HUES64 (cell line): ENCODE data around the gene TNFRSF8.

Source experiments
- H3K27ac ChIP-seq: 2 replicates; pipeline ENCODE4 v1.7.0; 2013; ENCODE audit warnings: low read depth, low read length, inconsistent platforms
- H3K27me3 ChIP-seq: 2 replicates; pipeline ENCODE4 v1.6.1; 2013; ENCODE audit warnings: mild to moderate bottlenecking, low read length; ENCODE audit not compliant: insufficient read depth
- H3K36me3 ChIP-seq: 2 replicates; pipeline ENCODE4 v1.6.1; 2013; ENCODE audit warnings: mild to moderate bottlenecking, low read length; ENCODE audit not compliant: insufficient read depth
- H3K4me1 ChIP-seq: 2 replicates; pipeline ENCODE4 v1.6.1; 2013; ENCODE audit warnings: mild to moderate bottlenecking, low read length, moderate library complexity; ENCODE audit not compliant: insufficient read depth
- H3K4me3 ChIP-seq: 2 replicates; pipeline ENCODE4 v1.5.1; 2013; ENCODE audit warnings: mild to moderate bottlenecking, low read length, moderate library complexity
- H3K9ac ChIP-seq: 2 replicates; pipeline ENCODE4 v1.6.1; 2013; ENCODE audit warnings: mild to moderate bottlenecking, low read depth, low read length
- H3K9me3 ChIP-seq: 2 replicates; pipeline ENCODE4 v1.6.1; 2013; ENCODE audit warnings: low read depth, low read length; ENCODE audit not compliant: insufficient read depth
- WGBS: fragments of 150-250, 120-280 bp; methylation state at CpG from one replicate; pipeline ENCODE4 v1.1.7; 2013; ENCODE audit warnings: missing lambda C conversion rate; 5-methylcytosine and 5-hydroxymethylcytosine counted together

The TNFRSF8 gene

DNA sequence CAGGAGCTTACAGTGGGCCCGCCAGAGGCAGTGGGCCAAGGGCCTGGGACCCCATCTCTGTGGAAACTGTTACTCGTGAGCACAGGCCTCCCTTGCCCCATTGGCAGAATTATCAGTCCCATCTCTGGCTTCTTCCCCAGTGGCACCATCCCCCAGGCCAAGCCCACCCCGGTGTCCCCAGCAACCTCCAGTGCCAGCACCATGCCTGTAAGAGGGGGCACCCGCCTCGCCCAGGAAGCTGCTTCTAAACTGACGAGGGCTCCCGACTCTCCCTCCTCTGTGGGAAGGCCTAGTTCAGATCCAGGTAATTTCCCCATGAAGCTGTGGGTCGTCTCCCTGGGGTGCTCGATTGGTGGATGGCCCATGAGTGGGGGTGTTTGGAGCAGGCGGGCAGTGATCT, 46.8 kb downstream of the TNFRSF8 start:
- Histone ChIP-seq H3K4me1 (no peaks in the 10 kb centered on the region), H3K27ac (no peak overlapping the region), H3K4me3 (no peak overlapping the region), H3K27me3 (no peaks in the 10 kb centered on the region), H3K9ac (no peak overlapping the region), H3K36me3 (peaks cover 33% of the 10 kb centered on the region), H3K9me3 (no peaks in the 10 kb centered on the region)
- WGBS: 92% methylated on average over 10 of the region's 10 CpGs

DNA sequence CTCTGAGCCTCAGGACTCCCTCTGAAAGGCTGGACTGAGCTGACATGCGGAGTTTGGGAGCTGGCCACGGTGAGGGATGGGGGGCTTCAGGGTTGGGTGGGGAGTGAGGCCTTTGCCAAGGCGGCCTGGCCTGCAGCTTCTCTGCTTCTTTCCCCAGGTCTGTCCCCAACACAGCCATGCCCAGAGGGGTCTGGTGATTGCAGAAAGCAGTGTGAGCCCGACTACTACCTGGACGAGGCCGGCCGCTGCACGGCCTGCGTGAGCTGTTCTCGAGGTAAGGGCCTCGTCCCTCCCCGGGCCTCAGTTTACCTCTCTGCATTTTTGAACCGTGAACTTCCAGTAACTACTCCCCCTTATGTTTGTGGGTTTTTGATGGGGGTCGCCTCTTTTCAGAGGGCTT, 48.6 kb downstream of the TNFRSF8 start:
- no peak overlapping the region for H3K4me3 ChIP-seq
- H3K27ac ChIP-seq: no peak overlapping the region
- peaks cover 38% of the 10 kb centered on the region for H3K36me3 ChIP-seq
- no peaks in the 10 kb centered on the region for H3K4me1 ChIP-seq
- H3K9ac ChIP-seq: no peak overlapping the region
- no peaks in the 10 kb centered on the region for H3K27me3 ChIP-seq
- no peaks in the 10 kb centered on the region for H3K9me3 ChIP-seq
- 97% methylated on average over 14 of the region's 14 CpGs for WGBS

DNA sequence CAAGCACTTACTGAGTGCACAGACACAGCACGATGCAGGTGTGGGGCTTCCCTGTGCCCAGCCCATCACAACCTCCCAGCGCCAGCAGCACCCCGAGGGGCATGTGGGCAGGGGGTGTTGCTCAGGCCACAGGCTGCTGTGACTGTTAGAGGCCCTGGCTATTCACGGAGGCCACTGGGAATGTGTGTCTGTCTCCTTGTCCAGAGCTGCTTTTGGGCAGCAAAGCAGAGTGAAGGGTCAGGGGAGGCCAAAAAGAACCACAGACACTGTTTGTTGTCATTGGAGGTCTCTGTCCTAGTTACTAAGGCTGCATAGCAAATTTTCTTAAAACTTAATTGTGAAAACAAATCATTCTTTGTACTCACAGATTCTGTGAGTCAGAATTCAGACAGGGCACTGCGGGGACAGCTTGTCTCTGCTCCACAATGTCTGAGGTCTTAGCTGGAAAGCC, 49.6 kb downstream of the TNFRSF8 start:
- H3K27me3 ChIP-seq: no peaks in the 10 kb centered on the region

DNA sequence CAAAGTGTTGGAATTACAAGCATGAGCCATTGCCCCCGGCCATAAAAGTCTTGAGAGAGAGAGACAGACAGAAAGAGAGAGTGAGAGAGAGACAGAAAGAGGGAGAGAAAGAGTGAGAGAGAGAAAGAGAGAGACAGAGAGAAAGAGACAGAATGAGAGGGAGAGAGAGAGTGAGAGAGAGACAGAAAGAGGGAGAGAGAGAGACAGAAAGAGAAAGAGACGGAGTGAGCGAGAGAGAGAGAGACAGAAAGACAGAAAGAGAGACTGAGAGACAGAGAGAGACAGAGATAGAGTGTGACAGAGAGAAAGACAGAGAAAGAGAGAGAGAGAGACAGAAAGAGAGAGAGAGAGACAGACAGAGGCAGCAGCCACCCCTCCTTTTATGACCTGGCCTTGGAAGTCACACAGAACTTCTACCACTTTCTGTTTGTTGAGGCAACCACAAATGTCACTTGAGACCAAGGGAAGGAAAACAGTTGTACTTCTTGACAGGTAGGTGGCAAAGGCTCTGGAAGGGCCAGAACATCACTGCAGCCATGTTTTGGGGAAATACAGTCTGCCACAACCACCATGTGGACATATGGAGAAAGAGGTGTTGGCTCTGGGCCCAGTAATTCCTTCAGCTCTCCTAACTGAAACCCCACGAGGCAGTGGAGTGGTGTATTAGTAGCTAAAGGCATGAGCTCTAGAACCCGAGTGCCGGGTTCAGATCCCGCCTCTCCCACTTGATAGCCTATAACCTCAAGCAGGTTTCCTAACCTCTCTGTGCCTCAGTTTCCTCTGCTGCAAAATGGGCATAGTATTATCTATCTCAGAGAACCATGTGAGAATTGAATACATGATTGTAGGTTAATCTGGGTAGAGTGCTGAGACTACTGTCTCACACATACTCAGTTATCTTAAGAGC, 50.6 kb downstream of the TNFRSF8 start:
- WGBS: 98% methylated on average over 7 of the region's 7 CpGs
- no peaks in the 10 kb centered on the region for H3K9me3 ChIP-seq
- no peaks in the 10 kb centered on the region for H3K4me1 ChIP-seq
- no peaks in the 10 kb centered on the region for H3K27me3 ChIP-seq
- H3K4me3 ChIP-seq: no peak overlapping the region
- H3K27ac ChIP-seq: no peak overlapping the region
- no peak overlapping the region for H3K9ac ChIP-seq
- H3K36me3 ChIP-seq: peaks cover 37% of the 10 kb centered on the region

More for the DNA sequence above, 49.6 kb downstream of the TNFRSF8 start:
- 93% methylated on average over 5 of the region's 5 CpGs for WGBS
- H3K4me3 ChIP-seq: no peak overlapping the region
- no peaks in the 10 kb centered on the region for H3K9me3 ChIP-seq
- H3K27ac ChIP-seq: no peak overlapping the region
- H3K36me3 ChIP-seq: peaks cover 37% of the 10 kb centered on the region
- H3K9ac ChIP-seq: no peak overlapping the region
- no peaks in the 10 kb centered on the region for H3K4me1 ChIP-seq

DNA sequence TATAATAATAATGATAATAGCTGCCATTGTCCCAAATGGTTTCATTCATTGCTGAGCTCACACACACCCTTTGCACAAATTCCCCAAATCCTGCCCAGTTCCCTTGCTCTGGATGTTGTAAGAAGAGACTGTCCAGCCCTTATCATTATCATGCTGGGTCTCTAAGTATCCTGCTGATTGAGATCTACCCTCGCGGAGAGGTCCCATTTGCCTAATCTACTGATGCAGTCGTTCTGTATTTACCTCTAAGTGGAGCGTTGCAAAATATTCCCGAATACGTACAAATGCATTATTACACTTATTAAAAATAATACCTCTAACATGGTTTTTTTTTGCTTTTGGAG, 51.2 kb downstream of the TNFRSF8 start:
- Histone ChIP-seq H3K4me1 (no peaks in the 10 kb centered on the region), H3K9ac (no peak overlapping the region), H3K9me3 (no peaks in the 10 kb centered on the region), H3K27me3 (no peaks in the 10 kb centered on the region), H3K36me3 (peaks cover 38% of the 10 kb centered on the region), H3K4me3 (no peak overlapping the region), H3K27ac (no peak overlapping the region)
- 90% methylated on average over 5 of the region's 6 CpGs for WGBS

DNA sequence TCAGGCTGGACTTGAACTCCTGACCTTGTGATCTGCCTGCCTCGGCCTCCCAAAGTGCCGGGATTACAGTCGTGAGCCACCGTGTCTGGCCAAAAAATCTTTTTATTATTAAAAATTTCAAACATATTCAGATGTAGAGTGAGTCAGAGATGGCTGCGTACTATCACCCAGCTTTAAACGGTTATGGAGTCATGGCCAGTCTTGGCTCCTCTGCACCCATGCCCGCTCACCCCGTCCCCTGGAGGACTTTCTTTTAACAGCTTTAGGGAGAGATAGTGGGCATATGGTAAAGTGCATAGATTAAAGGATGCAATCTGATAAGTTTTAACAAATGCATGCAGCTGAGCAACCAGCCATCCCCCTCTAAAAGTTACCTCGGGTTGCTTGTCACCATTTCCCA, 51.8 kb downstream of the TNFRSF8 start:
- no peak overlapping the region for H3K27ac ChIP-seq
- no peaks in the 10 kb centered on the region for H3K4me1 ChIP-seq
- 93% methylated on average over 9 of the region's 9 CpGs for WGBS
- H3K9ac ChIP-seq: no peak overlapping the region
- H3K36me3 ChIP-seq: peaks cover 42% of the 10 kb centered on the region
- no peaks in the 10 kb centered on the region for H3K27me3 ChIP-seq
- no peaks in the 10 kb centered on the region for H3K9me3 ChIP-seq
- H3K4me3 ChIP-seq: no peak overlapping the region

DNA sequence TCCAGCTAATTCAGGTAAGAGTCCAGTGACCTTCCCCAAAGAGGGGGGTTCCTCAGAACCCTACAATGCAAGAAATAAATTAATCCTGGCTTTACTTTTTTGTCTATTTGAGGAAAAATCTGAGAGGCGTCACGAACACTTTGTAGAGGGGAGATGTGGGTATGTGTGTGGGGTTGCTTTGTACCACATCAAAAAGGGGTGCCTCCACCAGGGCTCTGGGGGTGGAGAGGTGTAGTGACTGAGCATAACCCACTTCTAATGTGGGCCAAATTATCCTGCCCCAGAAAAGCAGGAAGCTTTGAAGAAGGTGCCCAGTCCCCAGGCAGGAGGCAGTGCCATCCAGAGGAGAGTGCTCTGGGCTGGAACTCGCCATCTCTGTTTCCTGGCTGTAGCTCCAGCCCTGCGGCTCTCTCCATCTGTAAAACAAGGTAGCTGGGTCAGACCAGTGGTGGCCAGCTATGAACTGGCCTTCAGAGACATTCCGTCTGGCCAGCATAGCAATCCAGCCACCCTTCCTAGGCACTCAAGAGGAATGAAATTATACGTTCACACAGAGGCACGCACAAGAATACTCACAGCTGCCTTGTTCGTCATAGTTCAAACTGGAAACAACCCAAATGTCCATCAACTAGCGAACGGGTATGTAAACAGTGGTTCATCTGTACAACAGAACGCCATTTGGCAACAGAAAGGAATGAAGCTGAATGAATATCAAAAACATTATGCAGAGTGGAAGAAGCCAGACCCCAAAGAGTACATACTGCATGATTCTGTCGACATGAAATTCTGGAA, 58.3 kb downstream of the TNFRSF8 start:
- no peaks in the 10 kb centered on the region for H3K4me1 ChIP-seq
- no peaks in the 10 kb centered on the region for H3K9me3 ChIP-seq
- no peak overlapping the region for H3K27ac ChIP-seq
- peaks cover 25% of the 10 kb centered on the region for H3K36me3 ChIP-seq
- 93% methylated on average over 12 of the region's 12 CpGs for WGBS
- H3K9ac ChIP-seq: no peak overlapping the region
- no peak overlapping the region for H3K4me3 ChIP-seq
- H3K27me3 ChIP-seq: no peaks in the 10 kb centered on the region

DNA sequence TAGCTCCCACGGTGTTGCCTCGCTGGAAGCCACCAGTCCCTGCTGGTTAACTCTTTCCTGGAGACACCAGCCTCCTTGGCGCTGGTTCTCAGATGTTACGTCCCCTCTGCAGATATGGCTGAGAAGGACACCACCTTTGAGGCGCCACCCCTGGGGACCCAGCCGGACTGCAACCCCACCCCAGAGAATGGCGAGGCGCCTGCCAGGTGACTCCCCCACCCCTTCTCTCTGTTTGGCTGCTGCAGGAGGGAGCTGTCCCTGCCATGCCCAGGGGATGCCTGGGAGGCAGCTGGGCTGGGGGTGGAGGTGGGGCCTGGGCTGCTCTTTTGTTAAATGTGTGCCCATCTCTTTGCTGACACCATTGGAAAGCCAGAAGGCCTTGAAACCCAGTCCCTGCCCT, 60.1 kb downstream of the TNFRSF8 start:
- H3K4me3 ChIP-seq: no peak overlapping the region
- no peaks in the 10 kb centered on the region for H3K27me3 ChIP-seq
- H3K9me3 ChIP-seq: no peaks in the 10 kb centered on the region
- no peaks in the 10 kb centered on the region for H3K4me1 ChIP-seq
- H3K9ac ChIP-seq: no peak overlapping the region
- H3K36me3 ChIP-seq: peaks cover 31% of the 10 kb centered on the region
- H3K27ac ChIP-seq: no peak overlapping the region
- WGBS: 84% methylated on average over 8 of the region's 8 CpGs

DNA sequence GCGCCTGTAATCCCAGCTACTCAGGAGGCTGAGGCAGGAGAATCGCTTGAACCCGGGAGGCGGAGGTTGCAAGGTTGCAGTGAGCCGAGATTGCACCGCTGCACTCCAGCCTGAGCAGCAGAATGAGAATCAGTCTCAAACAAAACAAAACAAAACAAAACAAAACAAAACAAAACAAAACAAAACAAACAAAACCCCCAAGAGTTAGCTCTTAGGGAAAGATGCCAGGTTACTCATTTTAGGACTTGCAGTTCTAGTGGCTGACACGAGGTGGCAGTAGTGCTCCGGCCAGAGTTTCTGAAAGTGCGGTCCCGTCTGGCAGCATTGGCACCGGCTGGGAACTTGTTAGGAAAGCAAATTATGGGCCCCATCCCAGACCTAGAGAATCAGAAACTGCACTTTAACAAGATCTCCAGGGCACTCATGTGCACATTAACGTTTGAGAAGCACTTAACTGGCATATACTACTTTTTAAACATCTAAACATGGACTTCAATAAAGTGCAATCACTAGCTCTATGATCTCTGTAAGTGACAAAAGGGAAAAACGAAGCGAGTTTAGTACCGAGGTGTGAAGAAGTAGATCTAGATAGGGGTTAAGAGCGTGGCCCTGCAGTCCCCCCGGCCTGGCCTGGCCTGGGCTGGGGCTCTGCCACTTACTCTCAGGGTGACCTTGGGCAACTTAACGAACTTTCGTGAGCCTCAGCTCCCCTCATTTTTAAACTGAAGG, 61.8 kb downstream of the TNFRSF8 start:
- no peak overlapping the region for H3K27ac ChIP-seq
- 72% methylated on average over 19 of the region's 19 CpGs for WGBS
- H3K27me3 ChIP-seq: no peaks in the 10 kb centered on the region
- H3K4me3 ChIP-seq: no peak overlapping the region
- H3K4me1 ChIP-seq: no peaks in the 10 kb centered on the region
- H3K9me3 ChIP-seq: no peaks in the 10 kb centered on the region
- no peak overlapping the region for H3K9ac ChIP-seq
- peaks cover 25% of the 10 kb centered on the region for H3K36me3 ChIP-seq

DNA sequence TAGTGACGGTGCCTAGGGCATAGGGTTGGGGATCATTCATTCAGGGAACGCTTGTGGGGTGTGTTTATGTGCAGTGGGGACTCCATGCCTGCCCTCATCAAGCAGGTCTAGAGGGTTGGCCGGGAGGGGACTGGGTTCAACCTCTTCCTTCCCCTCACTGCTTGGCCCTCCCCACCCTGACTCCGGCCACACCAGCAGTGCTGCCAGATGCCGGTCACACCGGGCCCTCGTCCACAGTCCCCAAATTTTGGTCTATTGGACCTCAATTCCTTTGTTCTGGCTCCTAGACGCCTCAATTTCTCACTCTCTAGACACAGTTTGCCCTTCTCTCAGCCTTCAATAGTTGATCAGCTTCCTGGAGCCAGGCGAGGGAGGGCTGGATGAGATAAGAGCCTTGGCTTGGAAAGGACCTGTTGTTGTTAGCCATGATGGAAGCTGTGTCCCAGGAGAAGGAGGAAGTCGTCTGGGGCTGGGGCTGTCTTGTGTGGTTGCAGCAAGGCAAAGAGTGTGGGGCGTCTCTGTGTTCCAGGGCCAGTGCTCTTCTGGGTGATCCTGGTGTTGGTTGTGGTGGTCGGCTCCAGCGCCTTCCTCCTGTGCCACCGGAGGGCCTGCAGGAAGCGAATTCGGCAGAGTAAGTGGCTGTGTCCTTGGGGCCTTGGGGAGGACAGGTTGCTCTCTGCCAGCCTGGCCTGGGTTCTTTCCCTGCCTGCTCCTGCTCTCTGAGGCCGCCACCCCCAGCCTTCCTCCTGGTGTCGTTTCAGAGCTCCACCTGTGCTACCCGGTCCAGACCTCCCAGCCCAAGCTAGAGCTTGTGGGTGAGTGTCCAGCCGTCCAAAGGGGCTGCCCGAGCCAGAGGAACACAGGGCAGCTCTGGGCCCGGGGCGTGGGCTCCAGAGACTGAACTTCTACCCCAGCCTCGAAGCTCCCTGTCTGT, 62.6 kb downstream of the TNFRSF8 start:
- Histone ChIP-seq H3K27ac (no peak overlapping the region), H3K27me3 (no peaks in the 10 kb centered on the region), H3K9ac (no peak overlapping the region), H3K36me3 (peaks cover 17% of the 10 kb centered on the region; the same call in 1 of the 2 replicates), H3K4me1 (no peaks in the 10 kb centered on the region), H3K9me3 (no peaks in the 10 kb centered on the region), H3K4me3 (no peak overlapping the region)
- WGBS: 93% methylated on average over 24 of the region's 24 CpGs
